ENCODE data around the gene SPEF2. TPM values are rescaled to one million over a fixed set of nuclear protein-coding genes. Genes with fewer than 3 reads are reported as not detected.

The SPEF2 gene
- total RNA-seq, 4 donors from 2014 or later, result 0.49 to 2.8 (median 1.8) TPM

DNA sequence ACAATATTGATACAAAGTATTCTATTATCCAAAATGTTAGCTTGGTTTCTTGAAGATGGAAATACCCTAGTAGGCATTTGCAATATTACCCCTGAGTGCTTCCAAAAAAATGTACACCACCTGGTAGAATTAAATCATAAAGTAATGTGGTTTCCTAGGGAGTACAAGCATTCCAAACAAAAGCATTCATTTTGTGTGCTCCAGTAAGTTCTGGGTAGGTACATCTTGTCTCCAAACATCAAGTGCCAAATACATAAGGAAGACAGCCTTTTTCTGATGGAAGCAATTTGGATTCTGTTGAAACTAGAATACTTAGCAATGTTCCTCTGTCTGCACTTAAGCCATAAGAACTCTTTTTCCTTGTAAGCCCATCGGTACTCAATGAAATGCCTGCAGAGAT lies 165.9 kb downstream of the SPEF2 start:
- no peak for TF ChIP-seq POLR2A (IDR thresholded peaks at IDR 0.05)
- TF ChIP-seq, protein P1, sequence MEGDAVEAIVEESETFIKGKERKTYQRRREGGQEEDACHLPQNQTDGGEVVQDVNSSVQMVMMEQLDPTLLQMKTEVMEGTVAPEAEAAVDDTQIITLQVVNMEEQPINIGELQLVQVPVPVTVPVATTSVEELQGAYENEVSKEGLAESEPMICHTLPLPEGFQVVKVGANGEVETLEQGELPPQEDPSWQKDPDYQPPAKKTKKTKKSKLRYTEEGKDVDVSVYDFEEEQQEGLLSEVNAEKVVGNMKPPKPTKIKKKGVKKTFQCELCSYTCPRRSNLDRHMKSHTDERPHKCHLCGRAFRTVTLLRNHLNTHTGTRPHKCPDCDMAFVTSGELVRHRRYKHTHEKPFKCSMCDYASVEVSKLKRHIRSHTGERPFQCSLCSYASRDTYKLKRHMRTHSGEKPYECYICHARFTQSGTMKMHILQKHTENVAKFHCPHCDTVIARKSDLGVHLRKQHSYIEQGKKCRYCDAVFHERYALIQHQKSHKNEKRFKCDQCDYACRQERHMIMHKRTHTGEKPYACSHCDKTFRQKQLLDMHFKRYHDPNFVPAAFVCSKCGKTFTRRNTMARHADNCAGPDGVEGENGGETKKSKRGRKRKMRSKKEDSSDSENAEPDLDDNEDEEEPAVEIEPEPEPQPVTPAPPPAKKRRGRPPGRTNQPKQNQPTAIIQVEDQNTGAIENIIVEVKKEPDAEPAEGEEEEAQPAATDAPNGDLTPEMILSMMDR (IDR thresholded peaks at IDR 0.05), result no peak
- intact Hi-C loops (cut with DNase I; ENCODE audit: low total_unique reads), result no loop called here
- DNase-seq (ENCODE audit: low spot score in 2 of 2), result no peak
- 35 to 93% methylated on average over 1 of the region's 1 CpG for WGBS, 2 donors
- H3K4me3 ChIP-seq (ENCODE audit: low read depth, poor library complexity, severe bottlenecking), result no peak overlapping the region

DNA sequence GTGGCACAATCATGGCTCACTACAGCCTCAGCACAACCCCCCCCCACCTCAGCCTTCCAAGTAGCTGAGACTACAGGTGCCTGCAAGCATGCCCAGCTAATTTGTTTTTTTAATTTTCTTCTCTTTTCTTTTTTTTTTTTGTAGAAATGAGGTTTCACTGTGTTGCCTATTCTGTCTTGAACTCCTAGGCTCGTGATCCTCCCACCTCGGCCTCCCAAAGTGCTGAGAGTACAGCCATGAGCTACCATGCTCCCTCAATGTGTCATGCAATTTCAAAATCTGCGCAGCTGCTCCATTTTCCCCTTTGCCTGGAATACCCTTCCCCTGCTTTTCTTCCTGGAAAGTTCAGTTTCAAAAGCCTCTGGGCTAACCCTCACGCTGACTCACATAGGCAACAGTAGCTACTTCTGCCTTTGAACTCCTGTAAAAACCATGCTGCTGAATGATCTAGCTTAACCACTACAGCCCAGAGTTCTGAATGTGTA lies 168.0 kb downstream of the SPEF2 start:
- DNase-seq (ENCODE audit: low spot score in 2 of 2), result no peak
- intact Hi-C loops (cut with DNase I; ENCODE audit: low total_unique reads), result no loop called here

DNA sequence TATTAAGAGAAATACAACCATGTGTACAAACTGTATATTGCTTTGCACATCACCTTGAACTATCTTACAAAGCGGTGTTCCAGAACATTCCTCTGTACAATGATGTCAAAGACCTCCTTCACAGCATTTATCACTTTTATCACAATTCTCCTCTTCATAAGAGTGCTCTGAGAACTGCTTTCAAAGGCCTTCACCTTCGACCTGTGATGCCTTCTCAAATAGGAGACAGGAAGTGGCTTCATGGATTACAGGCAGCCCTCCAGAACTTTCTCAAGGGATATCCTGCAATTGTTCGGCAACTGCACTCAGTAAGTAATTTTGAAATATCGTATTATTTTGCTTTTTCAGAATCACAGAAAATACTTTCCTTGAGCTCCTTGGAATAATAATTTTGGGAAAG lies 171.1 kb downstream of the SPEF2 start:
- intact Hi-C loops (cut with DNase I; ENCODE audit: low total_unique reads), result no loop called here
- DNase-seq (ENCODE audit: low spot score in 2 of 2), result no peak
- 79 to 80% methylated on average over 4 of the region's 4 CpGs for WGBS, 2 donors
- no peak for TF ChIP-seq POLR2A (IDR thresholded peaks at IDR 0.05)
- TF ChIP-seq, protein P1 (IDR thresholded peaks at IDR 0.05), result no peak
- no peak overlapping the region for H3K4me3 ChIP-seq (ENCODE audit: low read depth, poor library complexity, severe bottlenecking)

More for the DNA sequence above, 168.0 kb downstream of the SPEF2 start:
- WGBS, 2 donors, result 67 to 92% methylated on average over 4 of the region's 4 CpGs
- H3K4me3 ChIP-seq (ENCODE audit: low read depth, poor library complexity, severe bottlenecking), result no peak overlapping the region
- TF ChIP-seq POLR2A (IDR thresholded peaks at IDR 0.05), result no peak
- TF ChIP-seq, protein P1 (IDR thresholded peaks at IDR 0.05), result no peak

DNA sequence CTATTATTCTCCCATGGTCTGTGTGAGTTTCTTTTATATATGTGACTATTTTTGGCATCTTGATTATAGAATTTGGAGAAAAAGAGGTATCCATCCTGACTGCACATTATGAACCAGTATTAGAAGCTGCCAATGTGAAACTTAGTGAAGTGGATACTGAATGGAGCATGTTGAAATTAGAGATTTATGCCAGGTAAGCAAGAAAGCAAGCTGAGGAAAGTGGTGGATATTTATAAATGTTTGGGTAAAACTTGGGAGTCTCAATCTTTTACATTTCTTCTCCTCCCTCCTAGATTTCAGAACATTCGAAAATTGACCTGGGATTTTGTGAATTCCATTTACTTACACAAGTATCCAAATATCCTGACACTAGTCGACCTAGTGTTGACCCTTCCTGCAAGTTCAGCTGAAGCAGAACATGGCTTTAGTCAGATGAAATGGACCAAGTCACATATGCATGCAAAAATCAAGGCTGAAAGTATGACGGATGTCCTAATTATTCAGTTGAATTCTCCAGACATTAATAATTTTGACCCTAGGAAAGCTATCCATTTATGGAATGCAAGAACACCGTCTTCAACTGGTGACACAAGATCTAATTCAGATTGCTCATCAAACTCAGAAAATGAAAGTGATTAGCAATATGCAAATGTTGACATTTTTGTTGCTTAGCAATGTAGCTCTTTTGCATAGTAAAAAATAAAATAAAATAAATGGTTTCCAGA lies 172.2 kb downstream of the SPEF2 start:
- no peak for DNase-seq (ENCODE audit: low spot score in 2 of 2)
- intact Hi-C loops (cut with DNase I; ENCODE audit: low total_unique reads), result no loop called here
- TF ChIP-seq POLR2A (IDR thresholded peaks at IDR 0.05), result no peak
- TF ChIP-seq, protein P1 (IDR thresholded peaks at IDR 0.05), result no peak
- WGBS, 2 donors, result 72 to 75% methylated on average over 4 of the region's 4 CpGs
- H3K4me3 ChIP-seq (ENCODE audit: low read depth, poor library complexity, severe bottlenecking), result no peak overlapping the region

DNA sequence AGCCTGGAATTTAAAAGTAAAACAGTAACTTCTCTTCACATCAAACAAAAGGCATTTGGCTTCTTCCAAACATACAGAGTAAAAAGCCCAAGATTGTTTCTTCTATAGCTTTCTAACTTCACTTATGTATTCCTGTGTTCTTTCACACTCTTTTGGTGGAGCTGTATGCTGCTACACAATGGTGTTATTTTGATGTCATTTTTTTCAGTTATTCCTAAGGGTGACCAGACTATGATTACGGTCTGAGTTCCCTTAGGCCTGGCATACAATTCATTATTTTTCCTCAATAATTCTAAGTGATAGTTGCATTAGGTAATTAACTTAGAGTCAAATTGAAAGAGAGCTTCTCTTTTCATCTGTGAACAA lies 172.8 kb downstream of the SPEF2 start:
- 79 to 90% methylated on average over 1 of the region's 1 CpG for WGBS, 2 donors
- intact Hi-C loops (cut with DNase I; ENCODE audit: low total_unique reads), result no loop called here
- no peak for TF ChIP-seq POLR2A (IDR thresholded peaks at IDR 0.05)

DNA sequence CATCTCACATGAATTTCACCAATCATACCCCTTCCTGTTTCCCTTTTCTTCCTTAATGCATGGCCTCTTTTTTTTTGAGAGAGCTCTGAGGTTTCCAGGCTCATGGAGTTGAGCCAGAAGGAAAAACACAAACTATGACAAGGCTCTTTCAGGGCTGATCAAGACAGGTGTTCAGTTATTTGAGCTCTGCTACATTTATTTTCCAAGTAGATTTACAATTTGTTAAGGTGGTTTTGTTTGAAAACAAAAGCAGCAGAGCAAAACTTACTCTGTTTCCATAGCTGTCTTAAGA lies 176.6 kb downstream of the SPEF2 start:
- TF ChIP-seq, protein P1 (IDR thresholded peaks at IDR 0.05), result no peak
- TF ChIP-seq POLR2A (IDR thresholded peaks at IDR 0.05), result no peak
- intact Hi-C loops (cut with DNase I; ENCODE audit: low total_unique reads), result no loop called here
- DNase-seq (ENCODE audit: low spot score in 2 of 2), result no peak
- H3K4me3 ChIP-seq (ENCODE audit: low read depth, poor library complexity, severe bottlenecking), result no peak overlapping the region

More for the DNA sequence above, 172.8 kb downstream of the SPEF2 start:
- H3K4me3 ChIP-seq (ENCODE audit: low read depth, poor library complexity, severe bottlenecking), result no peak overlapping the region
- no peak for DNase-seq (ENCODE audit: low spot score in 2 of 2)
